Hepatocyte (in vitro differentiated cells): ENCODE results near the gene ACAP3. TPM values are rescaled to one million over a fixed set of nuclear protein-coding genes. Genes with fewer than 3 reads are reported as not detected.

Experiments used
- DNase-seq: peaks from one replicate; pipeline ENCODE4 v3.0.0-alpha.2; 2016; ENCODE audit warnings: low spot score
- H2AFZ ChIP-seq: fragments of 200-600 bp; sonication (generic); 2 replicates; pipeline ENCODE4 v1.6.0; 2016; ENCODE audit warnings: antibody characterized with exemption, mild to moderate bottlenecking
- H3K27ac ChIP-seq: fragments of 200-600 bp; sonication (generic); 2 replicates; pipeline ENCODE4 v1.5.1; 2016; ENCODE audit warnings: mild to moderate bottlenecking
- H3K27me3 ChIP-seq: fragments of 200-600 bp; sonication (generic); 2 replicates; pipeline ENCODE4 v1.6.1; 2016
- H3K36me3 ChIP-seq: fragments of 200-600 bp; sonication (generic); replicated peaks from 2 replicates; pipeline ENCODE4 v1.5.1; 2016; ENCODE audit warnings: low read depth; ENCODE audit not compliant: insufficient read depth
- H3K4me1 ChIP-seq: fragments of 200-600 bp; sonication (generic); 2 replicates; pipeline ENCODE4 v1.5.1; 2016; ENCODE audit warnings: mild to moderate bottlenecking, moderate library complexity; ENCODE audit not compliant: insufficient read depth
- H3K4me2 ChIP-seq: fragments of 200-600 bp; sonication (generic); 2 replicates; pipeline ENCODE4 v1.6.0; 2016
- H3K4me3 ChIP-seq: fragments of 200-600 bp; sonication (generic); 2 replicates; pipeline ENCODE4 v1.5.1; 2016; ENCODE audit warnings: mild to moderate bottlenecking
- H3K79me2 ChIP-seq: fragments of 200-600 bp; sonication (generic); 2 replicates; pipeline ENCODE4 v1.6.0; 2017; ENCODE audit warnings: mild to moderate bottlenecking
- H3K9me2 ChIP-seq: fragments of 200-600 bp; sonication (generic); replicated peaks from 2 replicates; pipeline ENCODE4 v1.6.0; 2017; ENCODE audit warnings: mild to moderate bottlenecking; ENCODE audit not compliant: insufficient read depth
- H3K9me3 ChIP-seq: fragments of 200-600 bp; sonication (generic); 2 replicates; pipeline ENCODE4 v1.5.1; 2016; ENCODE audit warnings: low read depth, mild to moderate bottlenecking
- H4K20me1 ChIP-seq: fragments of 200-600 bp; sonication (generic); 2 replicates; pipeline ENCODE4 v1.6.0; 2016; ENCODE audit warnings: mild to moderate bottlenecking; ENCODE audit not compliant: insufficient read depth, poor library complexity, severe bottlenecking
- CTCF ChIP-seq: fragments of 200-600 bp; sonication (generic); IDR thresholded peaks from 2 replicates; pipeline ENCODE4 v1.5.1; 2016; ENCODE audit warnings: antibody characterized with exemption, mild to moderate bottlenecking; ENCODE audit not compliant: poor library complexity
- EZH2 ChIP-seq: fragments of 200-600 bp; sonication (generic); IDR thresholded peaks from 2 replicates; pipeline ENCODE4 v1.6.1; 2016; ENCODE audit warnings: antibody characterized with exemption, mild to moderate bottlenecking, borderline replicate concordance
- EZH2phosphoT487 ChIP-seq: fragments of 200-600 bp; sonication (generic); IDR thresholded peaks from one replicate; pipeline ENCODE4 v1.6.1; 2018; ENCODE audit warnings: antibody characterized with exemption, mild to moderate bottlenecking, low read depth, moderate library complexity; ENCODE audit not compliant: unreplicated experiment, severe bottlenecking
- WGBS: methylation state at CpG from one replicate; pipeline ENCODE4 v1.1.6; 2016; ENCODE audit warnings: low lambda C conversion rate; ENCODE audit errors: missing lambda C conversion rate; 5-methylcytosine and 5-hydroxymethylcytosine counted together
- polyA plus RNA-seq: library from polyadenylated mRNA; unstranded; fragments of >200 nt; fragmentation: Nextera tagmentation; extraction: Ambion mirVana; gene quantifications from 2 replicates; pipeline ENCODE4 v1.2.1, GENCODE V29; 2016
- total RNA-seq: library from RNA; depleted of rRNA; stranded (reverse); fragments of >200 nt; gene quantifications from 2 replicates; pipeline ENCODE4 v1.2.3, GENCODE V29; 2014

Gene ACAP3
- total RNA-seq (50.9 and 56.0 TPM in 2 replicates), polyA plus RNA-seq (87.1 and 108 TPM in 2 replicates)

- Histone ChIP-seq H4K20me1 (peaks cover 23% of the 10 kb centered on the region), H3K79me2 (peaks cover 59% of the 10 kb centered on the region), H3K4me3 (peak within 1 kb of the TSS; percentile 98), H3K4me1 (peaks cover 41% of the 10 kb centered on the region), H3K36me3 (no peaks in the 10 kb centered on the region), H3K27me3 (no peaks in the 10 kb centered on the region), H2AFZ (peak within 1 kb of the TSS; percentile 64), H3K4me2 (peak within 1 kb of the TSS; percentile 99), H3K9me2 (no peaks in the 10 kb centered on the region), H3K27ac (peak within 1 kb of the TSS; percentile 93), H3K9me3 (no peaks in the 10 kb centered on the region)
- peak; percentile 97 for DNase-seq
- 2% methylated on average over 69 of the region's 131 CpGs for WGBS
- TF ChIP-seq EZH2phosphoT487 (no peak), CTCF (no peak), EZH2 (no peak)
Observed at GRCh38 chr1:1307923-1308755, at the start of gene ACAP3, which contains the start of gene PUSL1. Gene ACAP3, minus strand, starts transcription at chr1:1307930. Its CDS starts 115 bp downstream, at chr1:1307815. Gene PUSL1, plus strand, starts transcription at chr1:1308597. Its CDS starts 47 bp downstream, at chr1:1308644.

- Histone ChIP-seq H3K27ac (peak overlapping the region; percentile 97), H3K9me3 (no peaks in the 10 kb centered on the region), H3K27me3 (no peaks in the 10 kb centered on the region), H3K4me1 (peaks cover 60% of the 10 kb centered on the region), H2AFZ (no peak overlapping the region), H3K9me2 (no peaks in the 10 kb centered on the region), H3K4me2 (peak overlapping the region; percentile 90), H3K79me2 (peaks cover 41% of the 10 kb centered on the region), H3K36me3 (no peaks in the 10 kb centered on the region), H3K4me3 (peak overlapping the region; percentile 40), H4K20me1 (peaks cover 16% of the 10 kb centered on the region)
- no peak for DNase-seq
- WGBS = 62% methylated on average over 20 of the region's 26 CpGs
- TF ChIP-seq EZH2 = no peak
- TF ChIP-seq CTCF = no peak
- TF ChIP-seq EZH2phosphoT487 = no peak
Observed at GRCh38 chr1:1356796-1357401, 49.2 kb upstream of the ACAP3 start.

GRCh38 chr1:1356166-1356795 lies 48.6 kb upstream of the ACAP3 start:
- peak overlapping the region; percentile 90 for H3K4me2 ChIP-seq
- peaks cover 41% of the 10 kb centered on the region for H3K79me2 ChIP-seq
- H3K36me3 ChIP-seq = no peaks in the 10 kb centered on the region
- TF ChIP-seq CTCF (no peak), EZH2phosphoT487 (no peak), EZH2 (no peak)
- H3K27me3 ChIP-seq = no peaks in the 10 kb centered on the region
- WGBS = no CpG with 5 or more reads among the region's 8 CpGs
- H3K9me2 ChIP-seq = no peaks in the 10 kb centered on the region
- no peaks in the 10 kb centered on the region for H3K9me3 ChIP-seq
- H2AFZ ChIP-seq = no peak overlapping the region
- no peak for DNase-seq
- peaks cover 16% of the 10 kb centered on the region for H4K20me1 ChIP-seq
- H3K27ac ChIP-seq = peak overlapping the region; percentile 97
- no peak overlapping the region for H3K4me3 ChIP-seq
- H3K4me1 ChIP-seq = peaks cover 55% of the 10 kb centered on the region
